HepG2 (cell line): ENCODE data around the gene PDIA5. TPM values are rescaled to one million over a fixed set of nuclear protein-coding genes. Genes with fewer than 3 reads are reported as not detected.

ENCODE experiments used
- ATAC-seq: fragments of 200-7000 bp; cut with Tn5 transposase; 3 replicates; pipeline ENCODE4 v1.9.1; 2020; ENCODE audit warnings: mild to moderate bottlenecking, moderate library complexity
- BruUV-seq: library from RNA; stranded (reverse); fragments of 400-500 nt; replicated peaks from 2 replicates; lab custom pipeline; 2021; lab: Mats Ljungman, UMichigan
- CTCF ChIA-PET: fragments of 300-600 bp; formaldehyde crosslinking; extraction: SDS; loops from one replicate; lab custom pipeline; 2021; ENCODE audit warnings: low total read pairs, inconsistent platforms, low intra/inter-chr PET ratio; lab: Yijun Ruan, JAX
- POLR2A ChIA-PET: fragments of 350-600 bp; sonication (Branson Sonifier 250); formaldehyde crosslinking; loops from one replicate; lab custom pipeline; 2020; ENCODE audit warnings: antibody characterized with exemption, inconsistent platforms; lab: Yijun Ruan, JAX
- DNase-seq: peaks from one replicate; pipeline ENCODE4 v3.0.0-alpha.2; 2015; ENCODE audit warnings: low spot score
- FAIRE-seq: peaks from 3 replicates; lab custom pipeline; 2011; peaks lifted over from hg19 to GRCh38; lab: Jason Lieb, UNC
- H2AFZ ChIP-seq: one replicate; pipeline ENCODE4 v1.6.1; 2011; ENCODE audit warnings: low read length, inconsistent platforms
- H3K27ac ChIP-seq: fragments of 300-600 bp; 3 replicates; pipeline ENCODE4 v1.8.0; 2011; ENCODE audit warnings: mixed run types, mild to moderate bottlenecking, mixed read lengths, low read length, inconsistent platforms; ENCODE audit not compliant: insufficient read depth; ENCODE audit errors: extremely low read length
- H3K27me3 ChIP-seq, 2 experiments: fragments of 200-600 bp in 1 of 2; 2 replicates in 1 of 2; 3 replicates in 1 of 2; pipeline versions ENCODE4 v1.6.0 to v1.8.0; 2011; ENCODE audit warnings: low read length in 2 of 2, mild to moderate bottlenecking in 2 of 2, moderate library complexity in 2 of 2, inconsistent platforms in 1 of 2; ENCODE audit not compliant: insufficient read depth in 2 of 2, control insufficient read depth in 1 of 2
- H3K36me3 ChIP-seq, 2 experiments: fragments of 200-600 bp in 1 of 2; replicated peaks in 1 of 2; 2 replicates in 1 of 2; 3 replicates in 1 of 2; pipeline versions ENCODE4 v1.5.1 to v1.8.0; 2011; ENCODE audit warnings: low read length in 2 of 2, inconsistent platforms in 1 of 2; ENCODE audit not compliant: insufficient read depth in 2 of 2, control insufficient read depth in 1 of 2
- H3K4me1 ChIP-seq: 2 replicates; pipeline ENCODE4 v1.5.1; 2012; ENCODE audit warnings: low read length, inconsistent platforms; ENCODE audit not compliant: insufficient read depth
- H3K4me2 ChIP-seq: 2 replicates; pipeline ENCODE4 v1.6.0; 2011; ENCODE audit warnings: low read depth, low read length, inconsistent platforms
- H3K4me3 ChIP-seq, 3 experiments: fragments of 200-600 bp in 1 of 3; sonication (generic), shearing (Covaris generic) in 1 of 3; replicated peaks in 1 of 3; 2 replicates each; pipeline ENCODE4 v1.5.1; 2011 to 2016; ENCODE audit warnings: low read length in 3 of 3, inconsistent platforms in 2 of 3, low read depth in 2 of 3, mild to moderate bottlenecking in 2 of 3, control low read depth in 1 of 3, mixed read lengths in 1 of 3; ENCODE audit not compliant: insufficient read depth in 1 of 3
- H3K79me2 ChIP-seq: one replicate; pipeline ENCODE4 v1.6.1; 2011; ENCODE audit warnings: low read length, inconsistent platforms; ENCODE audit not compliant: insufficient read depth
- H3K9ac ChIP-seq: 2 replicates; pipeline ENCODE4 v1.6.0; 2011; ENCODE audit warnings: mild to moderate bottlenecking, low read depth, low read length, inconsistent platforms; ENCODE audit not compliant: insufficient read depth
- H3K9me3 ChIP-seq: 2 replicates; pipeline ENCODE4 v1.5.1; 2012; ENCODE audit warnings: mild to moderate bottlenecking, low read length
- H4K20me1 ChIP-seq: 2 replicates; pipeline ENCODE4 v1.6.0; 2011; ENCODE audit warnings: inconsistent platforms, mild to moderate bottlenecking, low read length, moderate library complexity; ENCODE audit not compliant: insufficient read depth
- HOXA3 ChIP-seq: sonication (generic); formaldehyde crosslinking; IDR thresholded peaks from 2 replicates; pipeline ENCODE4 v1.5.0; 2020; ENCODE audit warnings: missing genetic modification reagents
- JARID2 ChIP-seq: sonication (generic); formaldehyde crosslinking; IDR thresholded peaks from 2 replicates; pipeline ENCODE4 v1.8.1; 2023; ENCODE audit warnings: missing genetic modification reagents, inconsistent platforms; ENCODE audit not compliant: insufficient replicate concordance
- NFATC3 ChIP-seq: sonication (generic); formaldehyde crosslinking; IDR thresholded peaks from 2 replicates; pipeline ENCODE4 v1.5.1; 2020; ENCODE audit warnings: mild to moderate bottlenecking, missing genetic modification reagents
- POGZ ChIP-seq: sonication (generic); formaldehyde crosslinking; IDR thresholded peaks from 2 replicates; pipeline ENCODE4 v1.4.0; 2020; ENCODE audit warnings: mild to moderate bottlenecking, missing genetic modification reagents
- RBM22 ChIP-seq: fragments of 200-400 bp; formaldehyde crosslinking; optimal IDR thresholded peaks from 2 replicates; pipeline ENCODE3; 2017; ENCODE audit warnings: mild to moderate bottlenecking, low read length, moderate library complexity
- RFXAP ChIP-seq: sonication (generic); formaldehyde crosslinking; IDR thresholded peaks from 2 replicates; pipeline ENCODE4 v1.4.0; 2020; ENCODE audit warnings: missing genetic modification reagents, borderline replicate concordance
- SMARCE1 ChIP-seq: fragments of 450-650 bp; IDR thresholded peaks from 2 replicates; pipeline ENCODE4 v1.6.1; 2017; ENCODE audit warnings: borderline replicate concordance
- SOX5 ChIP-seq: IDR thresholded peaks from 2 replicates; pipeline ENCODE4 v1.6.1; 2016; ENCODE audit warnings: borderline replicate concordance
- ZBTB7B ChIP-seq: sonication (generic); formaldehyde crosslinking; IDR thresholded peaks from 2 replicates; pipeline ENCODE4 v1.4.0; 2020; ENCODE audit warnings: missing genetic modification reagents
- ZNF225 ChIP-seq: sonication (generic); formaldehyde crosslinking; IDR thresholded peaks from 2 replicates; pipeline ENCODE4 v1.4.0; 2020; ENCODE audit warnings: mild to moderate bottlenecking, missing genetic modification reagents
- ZNF354B ChIP-seq: sonication (generic); formaldehyde crosslinking; IDR thresholded peaks from 2 replicates; pipeline ENCODE4 v1.8.0; 2022; ENCODE audit warnings: mild to moderate bottlenecking, missing genetic modification reagents
- WGBS: methylation state at CpG from one replicate; pipeline ENCODE4 v1.1.6; 2017; ENCODE audit warnings: low lambda C conversion rate; 5-methylcytosine and 5-hydroxymethylcytosine counted together
- in situ Hi-C: cut with HindIII; loops from 2 replicates; pipeline ENCODE4 v1.10.0; 2017; ENCODE audit warnings: low pct_unique_long_range_greater_than_20kb; ENCODE audit not compliant: extremely low pct_ligation_motif_present
- intact Hi-C: fragments of 100-400 bp; cut with micrococcal nuclease; formaldehyde crosslinking; loops from one replicate; pipeline ENCODE4 v1.10.0; 2022; ENCODE audit not compliant: unreplicated experiment
- polyA plus RNA-seq, 8 experiments: library from polyadenylated mRNA; depleted of rRNA in 3 of 8; stranded (reverse) in 7 of 8; unstranded in 1 of 8; fragments of >200 nt; fragmentation: Illumina TruSeq in 4 of 8; extraction: Trizol in 4 of 8; gene quantifications; 2 replicates each; pipeline versions ENCODE4 v1.2.1 to v1.2.3, GENCODE V29; 2011 to 2016; ENCODE audit warnings: low read depth in 4 of 8, missing spikeins in 1 of 8, mixed read lengths in 1 of 8; ENCODE audit not compliant: insufficient read depth in 1 of 8
- total RNA-seq, 5 experiments: library from RNA; depleted of rRNA; stranded (reverse); fragments of >200 nt; fragmentation: Illumina TruSeq; extraction: Trizol; gene quantifications; 2 replicates each; pipeline ENCODE4 v1.2.3, GENCODE V29; 2016; ENCODE audit warnings: low read depth in 1 of 5
- TF ChIP-seq, protein P1 (sequence below): sonication (generic); formaldehyde crosslinking; IDR thresholded peaks from 2 replicates; pipeline ENCODE4 v1.4.0; 2020; ENCODE audit warnings: mild to moderate bottlenecking, missing genetic modification reagents, borderline replicate concordance
- TF ChIP-seq, protein P2 (sequence below): sonication (generic); formaldehyde crosslinking; IDR thresholded peaks from 2 replicates; pipeline ENCODE4 v1.4.0; 2020; ENCODE audit warnings: missing genetic modification reagents
- TF ChIP-seq, protein P3 (sequence below): sonication (generic); formaldehyde crosslinking; IDR thresholded peaks from 2 replicates; pipeline ENCODE4 v1.5.0; 2020; ENCODE audit warnings: mild to moderate bottlenecking, missing genetic modification reagents, moderate library complexity
- TF ChIP-seq, protein P4 (sequence below): sonication (generic); formaldehyde crosslinking; IDR thresholded peaks from 2 replicates; pipeline ENCODE4 v1.4.0; 2020; ENCODE audit warnings: mild to moderate bottlenecking, low read depth, missing genetic modification reagents

Gene PDIA5
- total and polyA plus RNA-seq, 2 of the 13 experiments (the other 11 are each of a cell fraction or from before 2014, with no cell fraction given): 51.3 to 74.3 TPM

DNA sequence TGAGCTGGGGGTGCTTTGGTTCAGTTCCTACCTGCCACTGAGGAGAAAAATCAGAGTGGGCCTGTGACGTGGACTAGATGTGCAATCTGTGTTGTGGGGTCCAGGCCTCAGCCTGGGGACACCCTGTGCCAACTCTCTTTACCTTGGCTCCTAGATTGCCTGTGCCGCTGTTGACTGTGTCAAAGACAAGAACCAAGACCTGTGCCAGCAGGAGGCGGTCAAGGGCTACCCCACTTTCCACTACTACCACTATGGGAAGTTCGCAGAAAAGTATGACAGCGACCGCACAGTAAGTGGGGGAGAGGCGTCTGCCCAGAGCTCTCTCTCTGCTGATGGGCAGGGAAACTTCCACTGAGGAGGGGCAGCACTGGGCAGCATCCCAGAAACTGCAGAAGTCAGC is 94.3 kb downstream of the PDIA5 start:
- no peaks in the 10 kb centered on the region for H3K9me3 ChIP-seq
- H3K36me3 ChIP-seq: peaks cover 26 to 69% of the 10 kb centered on the region in 2 experiments
- no peak for TF ChIP-seq ZNF225
- TF ChIP-seq NFATC3 (CRISPR knock-in tag): no peak
- peak; percentile 58 for TF ChIP-seq RBM22
- TF ChIP-seq, protein P1, sequence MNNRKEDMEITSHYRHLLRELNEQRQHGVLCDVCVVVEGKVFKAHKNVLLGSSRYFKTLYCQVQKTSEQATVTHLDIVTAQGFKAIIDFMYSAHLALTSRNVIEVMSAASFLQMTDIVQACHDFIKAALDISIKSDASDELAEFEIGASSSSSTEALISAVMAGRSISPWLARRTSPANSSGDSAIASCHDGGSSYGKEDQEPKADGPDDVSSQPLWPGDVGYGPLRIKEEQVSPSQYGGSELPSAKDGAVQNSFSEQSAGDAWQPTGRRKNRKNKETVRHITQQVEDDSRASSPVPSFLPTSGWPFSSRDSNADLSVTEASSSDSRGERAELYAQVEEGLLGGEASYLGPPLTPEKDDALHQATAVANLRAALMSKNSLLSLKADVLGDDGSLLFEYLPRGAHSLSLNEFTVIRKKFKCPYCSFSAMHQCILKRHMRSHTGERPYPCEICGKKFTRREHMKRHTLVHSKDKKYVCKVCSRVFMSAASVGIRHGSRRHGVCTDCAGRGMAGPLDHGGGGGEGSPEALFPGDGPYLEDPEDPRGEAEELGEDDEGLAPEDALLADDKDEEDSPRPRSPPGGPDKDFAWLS: no peak
- TF ChIP-seq ZBTB7B (CRISPR knock-in tag): no peak
- TF ChIP-seq, protein P2, sequence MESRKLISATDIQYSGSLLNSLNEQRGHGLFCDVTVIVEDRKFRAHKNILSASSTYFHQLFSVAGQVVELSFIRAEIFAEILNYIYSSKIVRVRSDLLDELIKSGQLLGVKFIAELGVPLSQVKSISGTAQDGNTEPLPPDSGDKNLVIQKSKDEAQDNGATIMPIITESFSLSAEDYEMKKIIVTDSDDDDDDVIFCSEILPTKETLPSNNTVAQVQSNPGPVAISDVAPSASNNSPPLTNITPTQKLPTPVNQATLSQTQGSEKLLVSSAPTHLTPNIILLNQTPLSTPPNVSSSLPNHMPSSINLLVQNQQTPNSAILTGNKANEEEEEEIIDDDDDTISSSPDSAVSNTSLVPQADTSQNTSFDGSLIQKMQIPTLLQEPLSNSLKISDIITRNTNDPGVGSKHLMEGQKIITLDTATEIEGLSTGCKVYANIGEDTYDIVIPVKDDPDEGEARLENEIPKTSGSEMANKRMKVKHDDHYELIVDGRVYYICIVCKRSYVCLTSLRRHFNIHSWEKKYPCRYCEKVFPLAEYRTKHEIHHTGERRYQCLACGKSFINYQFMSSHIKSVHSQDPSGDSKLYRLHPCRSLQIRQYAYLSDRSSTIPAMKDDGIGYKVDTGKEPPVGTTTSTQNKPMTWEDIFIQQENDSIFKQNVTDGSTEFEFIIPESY: peak; percentile 92
- no peak for TF ChIP-seq JARID2 (CRISPR knock-in tag)
- no peak for TF ChIP-seq RFXAP (CRISPR knock-in tag)
- no peak for TF ChIP-seq POGZ
- no peak for TF ChIP-seq SMARCE1
- TF ChIP-seq, protein P3, sequence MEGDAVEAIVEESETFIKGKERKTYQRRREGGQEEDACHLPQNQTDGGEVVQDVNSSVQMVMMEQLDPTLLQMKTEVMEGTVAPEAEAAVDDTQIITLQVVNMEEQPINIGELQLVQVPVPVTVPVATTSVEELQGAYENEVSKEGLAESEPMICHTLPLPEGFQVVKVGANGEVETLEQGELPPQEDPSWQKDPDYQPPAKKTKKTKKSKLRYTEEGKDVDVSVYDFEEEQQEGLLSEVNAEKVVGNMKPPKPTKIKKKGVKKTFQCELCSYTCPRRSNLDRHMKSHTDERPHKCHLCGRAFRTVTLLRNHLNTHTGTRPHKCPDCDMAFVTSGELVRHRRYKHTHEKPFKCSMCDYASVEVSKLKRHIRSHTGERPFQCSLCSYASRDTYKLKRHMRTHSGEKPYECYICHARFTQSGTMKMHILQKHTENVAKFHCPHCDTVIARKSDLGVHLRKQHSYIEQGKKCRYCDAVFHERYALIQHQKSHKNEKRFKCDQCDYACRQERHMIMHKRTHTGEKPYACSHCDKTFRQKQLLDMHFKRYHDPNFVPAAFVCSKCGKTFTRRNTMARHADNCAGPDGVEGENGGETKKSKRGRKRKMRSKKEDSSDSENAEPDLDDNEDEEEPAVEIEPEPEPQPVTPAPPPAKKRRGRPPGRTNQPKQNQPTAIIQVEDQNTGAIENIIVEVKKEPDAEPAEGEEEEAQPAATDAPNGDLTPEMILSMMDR (CRISPR knock-in tag): 0 out of 2 replicates have a peak, but pooled peaks have one; percentile 15
- TF ChIP-seq SOX5 (CRISPR knock-in tag): no peak
- no peak for TF ChIP-seq ZNF354B
- TF ChIP-seq HOXA3 (CRISPR knock-in tag): no peak
- TF ChIP-seq, protein P4, sequence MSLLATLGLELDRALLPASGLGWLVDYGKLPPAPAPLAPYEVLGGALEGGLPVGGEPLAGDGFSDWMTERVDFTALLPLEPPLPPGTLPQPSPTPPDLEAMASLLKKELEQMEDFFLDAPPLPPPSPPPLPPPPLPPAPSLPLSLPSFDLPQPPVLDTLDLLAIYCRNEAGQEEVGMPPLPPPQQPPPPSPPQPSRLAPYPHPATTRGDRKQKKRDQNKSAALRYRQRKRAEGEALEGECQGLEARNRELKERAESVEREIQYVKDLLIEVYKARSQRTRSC: no peak
- TF ChIP-seq, all 625 proteins: peak for 3
- WGBS: 100% methylated on average over 6 of the region's 7 CpGs
- Histone ChIP-seq H3K4me1 (peaks cover 25% of the 10 kb centered on the region), H3K4me3 (no peak overlapping the region), H3K79me2 (no peaks in the 10 kb centered on the region), H3K27me3 (no peaks in the 10 kb centered on the region), H3K4me2 (no peak overlapping the region), H3K9ac (no peak overlapping the region), H2AFZ (no peak overlapping the region), H4K20me1 (peaks cover 7% of the 10 kb centered on the region; the same call in 1 of the 2 replicates), H3K27ac (no peak overlapping the region)
- FAIRE-seq: no peak
- ATAC-seq: no peak
- DNase-seq: no peak
- CTCF ChIA-PET: no interaction called here
- intact Hi-C loops: no loop called here
- POLR2A ChIA-PET: no interaction called here
- no TSS peak for BruUV-seq
- in situ Hi-C loops: no loop called here
